A549 treated with RU486 at 1 μM for 4 hours (cell line): Measurements from ENCODE around the gene OCSTAMP. TPM values are rescaled to one million over a fixed set of nuclear protein-coding genes. Genes with fewer than 3 reads are reported as not detected.

Source experiments
- total RNA-seq: library from RNA; stranded (reverse); fragments of 200-300 nt; extraction: Qiagen RNA extraction; gene quantifications from 5 replicates; pipeline ENCODE4 v1.2.3, GENCODE V29; 2022; ENCODE audit warnings: low read depth

OCSTAMP gene
- total RNA-seq: not detected in 5 replicates

GRCh38 chr20:46550461-46550860 is at the start of gene OCSTAMP:
OCSTAMP (minus strand) TSS chr20:46550654; CDS start chr20:46550560, 94 bp downstream.

GRCh38 chr20:46512943-46513844 is 37.3 kb downstream of the OCSTAMP start, which contains the start of gene ZNF334:
ZNF334 (minus strand) TSS chr20:46513559; CDS start chr20:46512102, 1,457 bp downstream.

Other genes with a start within 250 kb of the OCSTAMP start
- gene CDH22, start 242.2 kb downstream of the OCSTAMP start, total RNA-seq: 0.06 TPM in 1 of 5 replicates, not detected in the others
- gene ELMO2, start 144.0 kb downstream of the OCSTAMP start, total RNA-seq: 17.8 to 21.1 TPM (median 19.5 TPM) in 5 replicates
- not detected in 5 replicates for gene ZNF334, start 37.1 kb downstream of the OCSTAMP start, total RNA-seq
- gene SLC13A3, start 100.8 kb upstream of the OCSTAMP start, total RNA-seq: 0.03 to 0.13 TPM (median 0.06 TPM) in 3 of 5 replicates, not detected in the others
- 13.0 to 14.4 TPM (median 13.6 TPM) in 5 replicates for gene TP53RK, start 138.8 kb upstream of the OCSTAMP start, total RNA-seq
- not detected in 5 replicates for gene SLC2A10, start 159.0 kb upstream of the OCSTAMP start, total RNA-seq